ENCODE measurements around the gene FNDC10.
"Not testable (repeated sequence)": the region's sequence is repeated elsewhere in the genome, so short reads cannot be mapped to it uniquely, and the experiment has no call there.

FNDC10 gene

DNA sequence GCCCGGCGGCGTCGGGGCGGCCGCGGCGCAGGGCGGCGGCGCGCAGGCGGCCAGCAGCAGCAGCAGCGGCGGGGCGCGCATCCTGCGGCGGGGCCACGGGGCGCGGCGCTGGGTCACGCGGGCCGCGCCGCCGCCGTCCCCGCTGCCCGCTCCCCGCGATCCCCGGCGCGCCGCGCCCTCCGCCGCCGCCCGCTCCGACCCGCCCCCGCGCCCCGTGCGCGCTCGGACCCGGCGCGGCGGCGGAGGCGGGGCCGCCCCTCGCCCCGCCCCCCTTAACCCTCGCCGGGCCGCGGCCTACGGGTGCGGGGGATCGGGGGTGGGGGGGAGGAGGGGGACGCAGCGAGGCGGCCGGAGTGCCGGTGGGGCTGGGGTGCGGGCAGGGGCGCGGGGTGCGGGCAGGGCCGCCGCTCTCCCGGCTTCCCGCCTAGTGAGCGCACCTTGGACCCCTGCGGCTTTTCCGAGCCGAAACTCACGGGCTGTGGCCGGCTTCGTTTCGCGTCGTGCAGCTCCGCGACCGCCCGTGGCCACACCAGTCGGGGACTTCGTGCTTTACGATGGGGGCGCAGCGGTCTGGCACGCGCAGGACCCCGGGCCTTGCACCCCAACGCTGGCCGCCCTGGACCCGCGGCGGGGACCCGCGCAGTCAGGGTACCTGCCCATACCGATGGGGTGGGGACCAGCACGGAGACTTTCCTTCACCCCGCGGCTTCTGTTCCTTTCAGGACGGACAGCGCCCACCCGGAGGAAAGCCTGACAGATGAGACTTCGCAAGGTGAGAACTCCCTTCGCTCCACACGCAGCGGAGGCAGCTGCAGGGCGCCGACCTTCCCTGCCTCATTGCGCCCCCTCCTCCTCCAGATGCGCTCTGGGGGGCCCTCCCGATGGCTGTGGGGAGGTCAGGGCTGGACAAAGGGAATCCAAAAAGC lies at the start of gene FNDC10:
Gene FNDC10 (minus strand): TSS at position 201 of the 926 bp plus-strand sequence. CDS start 120 bp downstream, at position 81.
- DNase-seq = no peak

GRCh38 chr1:1648265-1648664 lies 48.3 kb upstream of the FNDC10 start:
- peak; percentile 2 for DNase-seq

DNA sequence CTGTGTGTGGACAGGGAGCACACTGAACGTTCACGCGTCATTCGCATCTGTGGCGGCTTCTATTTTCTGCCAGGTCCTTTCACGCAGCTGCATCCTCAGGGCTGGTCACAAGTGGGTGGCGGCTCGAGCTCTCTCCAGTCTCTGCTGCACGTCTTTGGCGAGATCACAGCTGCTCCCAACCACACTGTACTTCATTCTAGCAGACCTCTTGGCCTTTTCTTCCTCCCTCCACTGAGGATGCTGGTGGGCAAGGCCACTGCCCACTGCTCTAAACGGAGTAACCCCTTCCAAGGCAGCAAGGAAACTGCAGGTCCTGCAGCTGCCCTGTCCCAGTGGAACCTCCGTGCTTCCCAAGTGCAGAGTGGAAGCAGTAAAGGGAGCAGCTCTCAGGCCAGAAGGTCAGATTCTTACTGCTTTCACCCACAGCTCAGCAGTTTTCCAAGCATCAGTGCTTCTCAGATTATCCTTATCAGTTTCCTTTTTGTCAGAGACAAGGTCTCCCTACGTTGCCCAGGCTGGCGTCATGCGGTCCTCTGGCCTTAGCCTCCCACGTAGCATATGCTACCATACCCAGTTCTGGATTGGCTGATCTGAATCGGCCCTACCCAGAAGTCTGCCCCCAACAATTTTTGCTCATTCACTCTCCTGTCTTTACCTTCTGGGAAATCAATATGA lies 47.8 kb upstream of the FNDC10 start:
- peak; percentile 0 for DNase-seq

- not testable (repeated sequence) for DNase-seq
Observed at GRCh38 chr1:1646326-1646725, 46.4 kb upstream of the FNDC10 start.

DNA sequence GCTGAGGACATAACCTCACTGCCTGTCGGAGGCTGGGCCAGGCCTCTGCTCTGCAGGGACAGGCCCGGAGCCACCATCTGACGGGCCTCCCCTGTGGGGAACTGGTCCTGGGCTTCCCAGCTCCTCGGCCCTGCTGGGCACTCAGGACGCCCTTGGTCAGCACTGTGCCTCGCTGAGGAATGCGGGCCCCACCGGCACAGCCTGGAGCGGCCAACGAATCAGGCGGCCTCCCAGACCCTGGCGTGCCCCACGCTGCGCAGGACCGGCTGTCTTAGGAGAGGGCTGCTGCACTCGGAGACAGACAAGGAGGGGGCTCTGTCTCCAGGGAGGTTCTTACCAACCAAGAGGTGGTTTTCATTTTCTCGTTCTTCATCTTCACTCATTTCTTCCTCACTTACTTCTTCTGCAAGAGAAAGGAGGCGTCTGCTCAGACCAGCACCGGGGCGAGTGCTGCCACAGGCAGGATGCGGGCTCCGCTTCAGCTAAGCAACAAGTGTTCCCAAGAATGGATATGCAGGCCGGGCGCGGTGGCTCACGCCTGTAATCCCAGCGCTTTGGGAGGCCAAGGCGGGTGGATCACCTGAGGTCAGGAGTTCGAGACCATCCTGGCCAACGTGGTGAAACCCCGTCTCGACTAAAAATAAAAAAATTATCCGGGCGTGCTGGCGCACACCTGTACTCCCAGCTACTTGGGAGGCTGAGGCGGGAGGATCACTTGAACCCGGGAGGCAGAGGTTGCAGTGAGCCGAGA lies 41.0 kb upstream of the FNDC10 start:
- not testable (repeated sequence) for DNase-seq

- not testable (repeated sequence) for DNase-seq
Observed at GRCh38 chr1:1640081-1640480, 40.1 kb upstream of the FNDC10 start.

DNA sequence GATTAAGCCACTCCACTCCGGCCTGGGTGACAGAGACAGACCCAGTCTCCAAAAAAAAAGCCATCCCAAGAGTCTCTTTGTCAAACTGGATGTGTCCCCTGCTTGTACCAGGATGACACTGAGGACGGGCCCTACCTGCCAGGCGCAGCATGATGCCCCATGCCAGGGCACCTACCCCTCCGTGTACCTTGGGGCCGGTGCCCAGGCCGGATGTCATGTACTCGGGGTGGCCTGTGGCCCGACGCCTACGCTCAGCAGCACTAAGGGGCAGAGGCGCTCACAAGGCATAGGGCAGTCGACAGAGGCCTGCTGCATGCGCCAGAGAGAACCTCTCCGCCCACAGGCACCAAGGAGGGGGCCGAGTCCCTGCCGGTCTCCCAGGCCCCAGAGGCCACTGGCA lies 39.4 kb upstream of the FNDC10 start:
- not testable (repeated sequence) for DNase-seq

DNA sequence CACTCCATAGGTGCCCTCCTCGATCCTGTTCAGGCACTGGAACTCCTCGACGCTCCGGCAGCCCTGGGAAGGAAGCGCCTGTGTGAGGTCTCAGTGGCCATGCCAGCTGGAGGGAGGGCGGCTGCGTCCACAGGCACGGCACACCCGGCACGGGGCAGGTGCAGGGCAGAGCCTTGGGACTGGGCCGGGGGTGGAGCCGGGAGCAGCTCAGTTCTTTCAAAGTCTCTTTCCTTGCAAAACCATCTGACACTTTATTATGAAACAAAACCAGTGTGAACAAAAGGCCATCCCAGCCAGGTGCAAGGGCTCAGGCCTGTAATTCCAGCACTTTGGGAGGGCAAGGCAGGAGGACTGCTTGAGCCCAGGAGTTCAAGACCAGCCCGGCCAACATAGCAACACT lies 38.6 kb upstream of the FNDC10 start:
- DNase-seq = not testable (repeated sequence)

DNA sequence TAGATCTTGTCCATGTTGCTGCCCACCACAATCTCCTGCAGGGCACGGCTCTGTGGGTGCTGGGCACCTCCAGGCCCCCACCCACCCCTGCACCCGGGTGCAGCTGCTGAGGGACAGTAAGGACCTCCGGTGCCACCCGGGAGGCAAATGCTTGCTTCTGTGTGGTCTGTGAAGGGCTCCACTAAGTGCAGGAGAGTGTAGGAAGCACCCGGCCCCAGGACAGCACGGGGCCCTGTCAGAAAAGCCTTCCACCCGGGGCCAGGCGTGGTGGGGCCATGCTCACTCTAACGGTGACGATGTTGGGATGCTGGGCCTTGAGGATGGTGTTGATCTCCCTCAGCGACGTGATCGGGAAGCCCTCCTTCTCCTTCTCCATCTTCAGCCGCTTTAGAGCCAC lies 37.5 kb upstream of the FNDC10 start:
- not testable (repeated sequence) for DNase-seq

- DNase-seq = not testable (repeated sequence)
Observed at GRCh38 chr1:1636621-1637478, 36.9 kb upstream of the FNDC10 start.

DNA sequence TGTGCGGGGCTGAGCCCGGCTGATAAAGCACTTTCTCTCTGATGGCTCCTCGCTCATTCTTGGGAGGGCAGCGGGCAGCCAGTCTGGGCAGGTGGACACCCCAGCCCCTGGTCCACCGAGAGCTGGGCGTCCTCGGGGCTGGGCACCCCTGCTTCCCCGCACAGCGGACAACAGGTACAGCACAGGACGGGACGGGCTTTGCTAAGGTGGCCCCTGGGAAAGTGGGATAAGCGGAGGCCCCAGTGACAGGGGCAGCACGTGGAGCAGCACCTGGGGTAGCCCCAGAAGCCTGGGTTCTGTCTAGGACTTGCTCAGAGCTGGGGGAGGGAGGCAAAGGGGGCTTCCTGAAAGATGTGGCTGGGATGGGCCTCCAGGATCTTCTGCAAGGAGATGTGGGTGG lies 34.7 kb upstream of the FNDC10 start:
- not testable (repeated sequence) for DNase-seq

- DNase-seq = not testable (repeated sequence)
Observed at GRCh38 chr1:1633409-1633808, 33.5 kb upstream of the FNDC10 start.

GRCh38 chr1:1631782-1632420 lies 32.0 kb upstream of the FNDC10 start, which contains the start of gene MMP23B:
TSS of gene MMP23B (plus strand) at chr1:1632173. CDS start at chr1:1632219, 46 bp downstream.
- no peak for DNase-seq

- no peak for DNase-seq
Observed at GRCh38 chr1:1630965-1631781, 31.2 kb upstream of the FNDC10 start.

DNA sequence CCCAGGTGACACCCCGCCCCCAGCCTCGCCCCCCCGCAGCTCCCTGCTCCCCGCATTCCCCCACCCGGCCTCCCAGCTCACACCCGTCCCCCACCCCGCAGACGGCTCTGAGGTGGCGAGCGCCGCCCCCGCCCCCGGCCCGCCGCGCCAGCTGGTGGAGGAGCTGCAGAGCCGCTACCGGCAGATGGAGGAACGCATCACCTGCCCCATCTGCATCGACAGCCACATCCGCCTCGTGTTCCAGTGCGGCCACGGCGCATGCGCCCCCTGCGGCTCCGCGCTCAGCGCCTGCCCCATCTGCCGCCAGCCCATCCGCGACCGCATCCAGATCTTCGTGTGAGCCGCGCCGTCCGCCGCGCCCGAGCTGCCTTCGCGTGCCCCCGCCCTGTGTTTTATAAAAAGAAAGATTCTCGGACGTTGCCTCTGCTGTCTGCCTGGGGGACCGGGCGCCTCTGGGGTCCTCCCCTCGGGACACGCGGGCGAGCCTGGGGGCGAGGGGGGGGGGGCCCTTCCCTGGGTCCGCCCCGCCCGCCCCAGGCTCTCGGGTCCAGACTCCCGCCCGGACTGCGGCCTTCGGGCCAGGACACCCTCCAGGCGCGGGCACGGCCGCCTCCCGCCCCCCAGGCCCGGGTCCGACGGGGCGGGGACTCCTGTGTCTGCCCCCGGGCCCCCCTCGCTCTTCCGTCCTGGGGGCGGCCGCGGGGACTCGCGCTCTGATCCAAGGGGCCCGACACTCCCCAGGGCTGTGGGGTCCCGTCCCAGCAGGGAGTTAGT lies 30.4 kb upstream of the FNDC10 start:
- DNase-seq = peak; percentile 94

- peak; percentile 65 for DNase-seq
Observed at GRCh38 chr1:1629430-1630190, 29.7 kb upstream of the FNDC10 start.

GRCh38 chr1:1628754-1629429 lies 29.0 kb upstream of the FNDC10 start:
- peak; percentile 72 for DNase-seq

Measured in activated CD4-positive, alpha-beta T cell treated with anti-CD3 and anti-CD28 coated beads for 48 hours (primary cell).